GM12801 (cell line): ENCODE data around the gene SPATA7.

ENCODE experiments used
- CTCF ChIP-seq: IDR thresholded peaks from one replicate; pipeline ENCODE4 v1.5.1; 2011; ENCODE audit warnings: control low read depth; ENCODE audit not compliant: insufficient read length; ENCODE audit errors: extremely low read depth

SPATA7 gene

GRCh38 chr14:88421286-88421685 lies 35.8 kb downstream of the SPATA7 start:
- TF ChIP-seq CTCF, result no peak

DNA sequence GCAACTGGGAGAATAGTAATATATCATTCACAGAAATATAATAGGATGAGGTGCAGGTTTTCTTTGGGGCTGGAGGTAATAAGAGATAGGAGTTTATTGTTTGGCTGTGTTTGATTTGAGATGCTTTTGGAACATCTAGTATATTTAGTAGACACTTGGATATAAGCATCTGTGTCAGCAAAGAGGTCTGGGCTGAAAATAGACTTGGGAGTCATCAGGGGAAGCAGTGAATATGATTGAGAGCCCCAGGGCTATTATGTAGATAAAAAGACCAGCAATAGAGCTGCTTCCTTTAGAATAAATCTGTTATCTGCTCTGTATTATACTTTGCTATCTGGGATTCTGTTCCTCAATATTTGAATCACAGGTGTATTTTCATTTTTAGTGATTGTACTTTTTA lies 36.6 kb downstream of the SPATA7 start:
- no peak for TF ChIP-seq CTCF

GRCh38 chr14:88422919-88423650 lies 37.6 kb downstream of the SPATA7 start:
- TF ChIP-seq CTCF, result no peak

GRCh38 chr14:88424573-88424972 lies 39.1 kb downstream of the SPATA7 start:
- TF ChIP-seq CTCF, result no peak

DNA sequence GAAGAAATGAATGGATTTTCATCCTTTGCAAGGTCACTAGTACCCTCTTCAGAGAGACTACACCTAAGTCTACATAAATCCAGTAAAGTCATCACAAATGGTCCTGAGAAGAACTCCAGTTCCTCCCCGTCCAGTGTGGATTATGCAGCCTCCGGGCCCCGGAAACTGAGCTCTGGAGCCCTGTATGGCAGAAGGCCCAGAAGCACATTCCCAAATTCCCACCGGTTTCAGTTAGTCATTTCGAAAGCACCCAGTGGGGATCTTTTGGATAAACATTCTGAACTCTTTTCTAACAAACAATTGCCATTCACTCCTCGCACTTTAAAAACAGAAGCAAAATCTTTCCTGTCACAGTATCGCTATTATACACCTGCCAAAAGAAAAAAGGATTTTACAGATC lies 40.8 kb downstream of the SPATA7 start:
- TF ChIP-seq CTCF, result no peak

DNA sequence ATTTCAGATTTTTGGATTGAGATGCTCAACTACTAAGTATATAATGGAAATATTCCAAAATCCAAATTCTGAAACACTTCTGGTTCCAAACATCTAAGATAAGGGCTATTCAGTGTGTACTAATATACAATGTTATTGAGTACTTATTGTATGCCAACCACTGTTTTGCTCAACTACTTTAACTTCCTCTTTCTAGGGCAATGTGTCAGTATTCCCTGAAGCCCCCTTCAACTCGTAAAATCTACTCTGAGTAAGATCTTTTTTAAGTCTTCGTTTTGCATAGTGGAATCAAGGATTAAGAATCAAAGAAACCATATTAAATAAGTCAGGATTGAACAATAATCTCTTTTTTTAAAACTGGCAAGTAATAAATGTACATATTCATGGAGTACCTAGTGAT lies 45.5 kb downstream of the SPATA7 start:
- no peak for TF ChIP-seq CTCF

GRCh38 chr14:88437658-88438057 lies 52.2 kb downstream of the SPATA7 start:
- no peak for TF ChIP-seq CTCF

GRCh38 chr14:88439088-88439487 lies 53.6 kb downstream of the SPATA7 start:
- no peak for TF ChIP-seq CTCF
